22Rv1 (cell line): ENCODE results near the gene PTPN2.

Experiments
- ZFX ChIP-seq: fragments of 450-650 bp; IDR thresholded peaks from 2 replicates; pipeline ENCODE4 v1.6.1; 2017; ENCODE audit warnings: antibody characterized with exemption, borderline replicate concordance
- TF ChIP-seq, protein P1 (sequence below): fragments of 450-650 bp; IDR thresholded peaks from 2 replicates; pipeline ENCODE4 v1.5.1; 2017; ENCODE audit warnings: mild to moderate bottlenecking

GRCh38 chr18:12839526-12840196 is 44.4 kb downstream of the PTPN2 start:
- TF ChIP-seq, protein P1, sequence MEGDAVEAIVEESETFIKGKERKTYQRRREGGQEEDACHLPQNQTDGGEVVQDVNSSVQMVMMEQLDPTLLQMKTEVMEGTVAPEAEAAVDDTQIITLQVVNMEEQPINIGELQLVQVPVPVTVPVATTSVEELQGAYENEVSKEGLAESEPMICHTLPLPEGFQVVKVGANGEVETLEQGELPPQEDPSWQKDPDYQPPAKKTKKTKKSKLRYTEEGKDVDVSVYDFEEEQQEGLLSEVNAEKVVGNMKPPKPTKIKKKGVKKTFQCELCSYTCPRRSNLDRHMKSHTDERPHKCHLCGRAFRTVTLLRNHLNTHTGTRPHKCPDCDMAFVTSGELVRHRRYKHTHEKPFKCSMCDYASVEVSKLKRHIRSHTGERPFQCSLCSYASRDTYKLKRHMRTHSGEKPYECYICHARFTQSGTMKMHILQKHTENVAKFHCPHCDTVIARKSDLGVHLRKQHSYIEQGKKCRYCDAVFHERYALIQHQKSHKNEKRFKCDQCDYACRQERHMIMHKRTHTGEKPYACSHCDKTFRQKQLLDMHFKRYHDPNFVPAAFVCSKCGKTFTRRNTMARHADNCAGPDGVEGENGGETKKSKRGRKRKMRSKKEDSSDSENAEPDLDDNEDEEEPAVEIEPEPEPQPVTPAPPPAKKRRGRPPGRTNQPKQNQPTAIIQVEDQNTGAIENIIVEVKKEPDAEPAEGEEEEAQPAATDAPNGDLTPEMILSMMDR = no peak
- TF ChIP-seq ZFX = no peak
